Measurements from ENCODE around the gene LAMB3.
A peak's percentile ranks its signal among the peaks of the same experiment; 100 is the strongest.
"Not testable (repeated sequence)": the region's sequence is repeated elsewhere in the genome, so short reads cannot be mapped to it uniquely, and the experiment has no call there.

Gene LAMB3

DNA sequence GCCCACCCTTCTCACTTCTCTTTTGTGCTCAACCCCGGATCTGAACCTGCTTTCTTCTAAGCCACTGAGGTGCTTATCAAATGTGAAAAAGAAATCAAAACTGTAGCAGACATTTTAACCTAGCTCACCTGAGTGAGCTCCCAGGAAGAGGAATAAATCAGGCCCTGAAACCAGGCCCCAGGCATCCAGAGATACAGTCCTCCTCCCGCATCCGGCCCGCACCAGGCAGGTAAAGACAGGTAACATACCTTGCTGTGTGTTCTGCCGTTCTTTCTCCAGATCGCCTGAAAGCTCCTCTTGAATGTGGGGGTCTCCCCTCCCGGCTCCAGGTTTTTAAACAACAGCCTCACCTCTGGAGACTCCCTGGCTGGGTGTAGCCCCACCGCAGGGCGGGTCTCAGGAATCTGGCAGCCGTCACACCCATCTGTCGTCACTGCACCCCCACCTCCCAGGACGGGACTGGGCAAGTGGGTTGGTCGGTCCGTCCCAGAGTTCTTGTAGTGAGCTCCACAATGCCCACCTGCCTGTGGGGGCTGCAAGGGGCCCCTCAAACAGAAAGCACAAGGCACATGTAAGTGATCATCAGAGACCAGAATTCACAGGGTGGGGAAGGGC, at the start of gene LAMB3:
LAMB3 (minus strand) TSS at position 305 of the 615 bp plus-strand sequence. CDS start 1,481 bp downstream, outside the sequence.
- DNase-seq (ENCODE audit: low spot score in 2 of 2) (no peak), ATAC-seq (ENCODE audit: low read depth) (no peak)
- H3K4me1 Mint-ChIP-seq = peaks cover 2% of the 10 kb centered on the region
- no peak within 1 kb of the TSS for H3K27ac Mint-ChIP-seq
- H3K36me3 Mint-ChIP-seq = no peaks in the 10 kb centered on the region
- no peak within 1 kb of the TSS for H3K4me3 Mint-ChIP-seq
- H3K9me3 Mint-ChIP-seq = no peaks in the 10 kb centered on the region
- H3K27me3 Mint-ChIP-seq = no peaks in the 10 kb centered on the region

GRCh38 chr1:209700686-209701085, 48.5 kb upstream of the LAMB3 start:
- not testable (repeated sequence) for H3K27ac Mint-ChIP-seq

GRCh38 chr1:209697126-209697525, 44.9 kb upstream of the LAMB3 start:
- peaks cover 13% of the 10 kb centered on the region for H3K27me3 Mint-ChIP-seq
- H3K4me3 Mint-ChIP-seq = no peak overlapping the region
- ATAC-seq (ENCODE audit: low read depth) = no peak
- no peak for DNase-seq (ENCODE audit: low spot score in 2 of 2)
- H3K36me3 Mint-ChIP-seq = no peaks in the 10 kb centered on the region
- H3K9me3 Mint-ChIP-seq = peaks cover 3% of the 10 kb centered on the region
- H3K27ac Mint-ChIP-seq = no peak overlapping the region
- H3K4me1 Mint-ChIP-seq = peaks cover 4% of the 10 kb centered on the region

More at GRCh38 chr1:209700686-209701085, 48.5 kb upstream of the LAMB3 start:
- H3K36me3 Mint-ChIP-seq; H3K4me1 Mint-ChIP-seq; H3K4me3 Mint-ChIP-seq; H3K9me3 Mint-ChIP-seq; H3K27me3 Mint-ChIP-seq; ATAC-seq (ENCODE audit: low read depth); DNase-seq (ENCODE audit: low spot score in 2 of 2): not testable (repeated sequence)

DNA sequence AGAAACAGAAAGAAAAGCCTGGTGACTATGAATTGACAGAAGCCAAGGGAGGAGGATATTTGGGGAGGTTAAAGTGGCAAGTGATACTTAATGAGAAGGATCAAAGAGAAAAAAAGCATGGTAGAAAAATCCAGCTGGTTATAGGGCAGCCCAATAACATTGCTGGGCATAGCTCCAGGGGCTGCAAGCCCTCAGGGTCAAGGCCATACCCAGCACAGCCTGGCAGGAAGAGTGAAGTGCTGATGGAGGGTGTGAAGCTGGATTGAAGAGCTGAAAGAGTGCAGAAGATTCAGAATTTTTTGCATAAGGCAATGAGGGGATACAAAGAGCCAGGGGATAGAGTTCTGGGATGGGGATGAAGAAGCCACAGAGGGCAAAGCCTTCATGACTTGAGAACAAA, 44.4 kb upstream of the LAMB3 start:
- H3K36me3 Mint-ChIP-seq = no peaks in the 10 kb centered on the region
- DNase-seq (ENCODE audit: low spot score in 2 of 2) = no peak
- peaks cover 12% of the 10 kb centered on the region for H3K27me3 Mint-ChIP-seq
- H3K27ac Mint-ChIP-seq = no peak overlapping the region
- ATAC-seq (ENCODE audit: low read depth) = no peak
- H3K4me3 Mint-ChIP-seq = no peak overlapping the region
- peaks cover 3% of the 10 kb centered on the region for H3K9me3 Mint-ChIP-seq
- peaks cover 3% of the 10 kb centered on the region for H3K4me1 Mint-ChIP-seq

GRCh38 chr1:209692745-209693504, 40.7 kb upstream of the LAMB3 start:
- Mint-ChIP-seq H3K27me3 (peaks cover 11% of the 10 kb centered on the region), H3K4me3 (no peak overlapping the region), H3K36me3 (no peaks in the 10 kb centered on the region), H3K27ac (no peak overlapping the region), H3K9me3 (no peaks in the 10 kb centered on the region), H3K4me1 (peaks cover 2% of the 10 kb centered on the region)
- DNase-seq (ENCODE audit: low spot score in 2 of 2) (peak; percentile 61 to 67), ATAC-seq (ENCODE audit: low read depth) (peak; percentile 52)

DNA sequence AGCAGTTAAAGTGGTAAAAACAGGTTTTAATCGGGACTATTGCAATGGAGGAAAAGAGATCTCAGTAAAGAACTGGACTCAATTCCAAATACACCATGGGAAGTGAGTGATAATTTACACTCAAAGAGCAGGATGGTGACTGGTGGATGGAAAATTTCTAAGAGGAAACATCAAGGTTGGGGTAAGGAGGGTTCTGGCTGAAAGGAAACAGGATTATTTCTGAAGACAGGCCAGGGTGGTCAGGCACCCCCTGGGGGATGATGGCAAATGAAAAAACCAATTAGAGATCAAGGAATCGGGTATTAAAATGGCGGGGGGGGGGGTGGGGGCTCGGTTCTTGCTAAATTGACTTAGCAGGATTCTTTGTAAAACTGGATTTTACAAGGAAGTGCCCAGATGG, 40.1 kb upstream of the LAMB3 start:
- no peaks in the 10 kb centered on the region for H3K9me3 Mint-ChIP-seq
- H3K4me3 Mint-ChIP-seq = no peak overlapping the region
- no peaks in the 10 kb centered on the region for H3K36me3 Mint-ChIP-seq
- DNase-seq (ENCODE audit: low spot score in 2 of 2) (no peak), ATAC-seq (ENCODE audit: low read depth) (no peak)
- H3K27me3 Mint-ChIP-seq = peaks cover 10% of the 10 kb centered on the region
- H3K4me1 Mint-ChIP-seq = peaks cover 2% of the 10 kb centered on the region
- no peak overlapping the region for H3K27ac Mint-ChIP-seq

- H3K4me1 Mint-ChIP-seq = peaks cover 2% of the 10 kb centered on the region
Observed at GRCh38 chr1:209691237-209691636, 39.0 kb upstream of the LAMB3 start.

GRCh38 chr1:209689477-209689876, 37.3 kb upstream of the LAMB3 start:
- no peak for DNase-seq (ENCODE audit: low spot score in 2 of 2)
- Mint-ChIP-seq H3K36me3 (no peaks in the 10 kb centered on the region), H3K4me3 (no peak overlapping the region), H3K27ac (no peak overlapping the region), H3K4me1 (peaks cover 5% of the 10 kb centered on the region), H3K9me3 (no peaks in the 10 kb centered on the region), H3K27me3 (peaks cover 8% of the 10 kb centered on the region)
- no peak for ATAC-seq (ENCODE audit: low read depth)

More at GRCh38 chr1:209691237-209691636, 39.0 kb upstream of the LAMB3 start:
- Mint-ChIP-seq H3K4me3 (no peak overlapping the region), H3K9me3 (no peaks in the 10 kb centered on the region), H3K27ac (no peak overlapping the region), H3K36me3 (no peaks in the 10 kb centered on the region), H3K27me3 (peaks cover 8% of the 10 kb centered on the region)
- ATAC-seq (ENCODE audit: low read depth) (no peak), DNase-seq (ENCODE audit: low spot score in 2 of 2) (no peak)

GRCh38 chr1:209688746-209689234, 36.6 kb upstream of the LAMB3 start:
- DNase-seq (ENCODE audit: low spot score in 2 of 2) (no peak), ATAC-seq (ENCODE audit: low read depth) (no peak)
- Mint-ChIP-seq H3K27me3 (peaks cover 5% of the 10 kb centered on the region), H3K9me3 (no peaks in the 10 kb centered on the region), H3K4me1 (peaks cover 5% of the 10 kb centered on the region), H3K27ac (no peak overlapping the region), H3K4me3 (no peak overlapping the region), H3K36me3 (no peaks in the 10 kb centered on the region)

GRCh38 chr1:209686322-209686721, 34.1 kb upstream of the LAMB3 start:
- no peaks in the 10 kb centered on the region for H3K9me3 Mint-ChIP-seq
- ATAC-seq (ENCODE audit: low read depth) (no peak), DNase-seq (ENCODE audit: low spot score in 2 of 2) (no peak)
- H3K27ac Mint-ChIP-seq = no peak overlapping the region
- H3K4me1 Mint-ChIP-seq = peaks cover 3% of the 10 kb centered on the region
- peaks cover 2% of the 10 kb centered on the region for H3K27me3 Mint-ChIP-seq
- H3K36me3 Mint-ChIP-seq = no peaks in the 10 kb centered on the region
- H3K4me3 Mint-ChIP-seq = no peak overlapping the region

GRCh38 chr1:209685821-209686220, 33.6 kb upstream of the LAMB3 start:
- no peak overlapping the region for H3K4me3 Mint-ChIP-seq
- peaks cover 2% of the 10 kb centered on the region for H3K27me3 Mint-ChIP-seq
- H3K36me3 Mint-ChIP-seq = no peaks in the 10 kb centered on the region
- peaks cover 3% of the 10 kb centered on the region for H3K4me1 Mint-ChIP-seq
- no peaks in the 10 kb centered on the region for H3K9me3 Mint-ChIP-seq
- ATAC-seq (ENCODE audit: low read depth) = no peak
- DNase-seq (ENCODE audit: low spot score in 2 of 2) = no peak
- H3K27ac Mint-ChIP-seq = no peak overlapping the region

- no peak for ATAC-seq (ENCODE audit: low read depth)
- Mint-ChIP-seq H3K4me1 (peaks cover 13% of the 10 kb centered on the region), H3K9me3 (no peaks in the 10 kb centered on the region), H3K36me3 (no peaks in the 10 kb centered on the region), H3K27me3 (peaks cover 31% of the 10 kb centered on the region), H3K4me3 (no peak overlapping the region), H3K27ac (no peak overlapping the region)
- no peak for DNase-seq (ENCODE audit: low spot score in 2 of 2)
Observed at GRCh38 chr1:209678981-209679539, 26.8 kb upstream of the LAMB3 start.

- DNase-seq (ENCODE audit: low spot score in 2 of 2) (no peak), ATAC-seq (ENCODE audit: low read depth) (no peak)
- peak overlapping the region; percentile 93 for H3K27ac Mint-ChIP-seq
- H3K4me1 Mint-ChIP-seq = peaks cover 23% of the 10 kb centered on the region
- H3K36me3 Mint-ChIP-seq = no peaks in the 10 kb centered on the region
- peak overlapping the region; percentile 70 for H3K4me3 Mint-ChIP-seq
- H3K9me3 Mint-ChIP-seq = no peaks in the 10 kb centered on the region
- H3K27me3 Mint-ChIP-seq = peaks cover 31% of the 10 kb centered on the region
Observed at GRCh38 chr1:209675565-209676154, 23.4 kb upstream of the LAMB3 start.

DNA sequence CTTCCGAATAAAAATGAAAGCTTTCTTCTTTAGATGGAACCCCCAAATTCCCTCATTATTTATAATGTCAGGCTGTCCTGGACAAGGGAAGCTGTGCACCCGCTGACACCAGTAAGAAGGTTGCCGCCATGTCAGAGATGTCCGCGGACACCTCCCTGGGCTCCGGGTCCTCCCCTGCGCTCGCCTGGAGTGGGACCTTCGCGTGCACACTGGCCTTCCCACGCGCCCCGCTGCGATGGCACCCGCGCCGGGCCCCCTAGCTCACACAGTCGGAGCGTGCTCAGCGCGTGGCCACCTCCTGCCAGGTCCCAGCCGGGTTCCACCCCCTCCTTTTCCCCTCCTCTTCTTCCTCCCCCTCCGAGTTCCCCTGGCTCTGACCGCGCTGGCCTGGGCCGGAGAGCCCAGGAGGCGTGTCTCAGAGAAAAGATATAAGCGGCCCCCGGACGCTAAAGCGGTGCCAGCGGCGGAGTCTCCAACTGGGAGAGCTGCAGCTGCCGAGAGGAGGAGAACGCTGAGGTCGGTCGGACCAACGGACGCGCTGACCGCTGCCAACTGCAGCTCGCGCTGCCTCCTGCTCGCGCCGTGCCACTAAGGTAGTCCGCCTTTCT, 22.8 kb upstream of the LAMB3 start, which contains the start of gene G0S2:
G0S2 (plus strand) TSS at position 456 of the 608 bp plus-strand sequence. CDS start 273 bp downstream, outside the sequence.
- ATAC-seq (ENCODE audit: low read depth) (no peak), DNase-seq (ENCODE audit: low spot score in 2 of 2) (no peak)
- Mint-ChIP-seq H3K4me3 (peak within 1 kb of the TSS; percentile 70), H3K4me1 (peaks cover 23% of the 10 kb centered on the region), H3K27ac (peak within 1 kb of the TSS; percentile 93), H3K9me3 (no peaks in the 10 kb centered on the region), H3K27me3 (peaks cover 27% of the 10 kb centered on the region), H3K36me3 (no peaks in the 10 kb centered on the region)

Measured in memory B cell (primary cell).